ENCODE results near the gene LETM1. TPM values are rescaled to one million over a fixed set of nuclear protein-coding genes. Genes with fewer than 3 reads are reported as not detected.

LETM1 gene
- total RNA-seq, 1 donor from 2014 or later = 67.5 TPM

- TF ChIP-seq CTCF (IDR thresholded peaks at IDR 0.05) (no peak), POLR2AphosphoS5 (IDR thresholded peaks at IDR 0.05; ENCODE audit: insufficient read depth in 1 of 2, low read depth in 1 of 2) (no peak), POLR2A (IDR thresholded peaks at IDR 0.05) (no peak)
- H3K4me3 ChIP-seq = no peak overlapping the region
- no peak overlapping the region for H3K27ac ChIP-seq
- H3K36me3 ChIP-seq = no peaks in the 10 kb centered on the region
- H3K9me3 ChIP-seq = no peaks in the 10 kb centered on the region
- DNase-seq (ENCODE audit: extremely low spot score in 2 of 2) = no peak
- intact Hi-C loops (cut with DNase I) = no loop called here
- H3K27me3 ChIP-seq = no peaks in the 10 kb centered on the region
- peaks cover 23% of the 10 kb centered on the region for H3K4me1 ChIP-seq
These were observed 77.1 kb downstream of the LETM1 start for GRCh38 chr4:1778642-1779392.

DNA sequence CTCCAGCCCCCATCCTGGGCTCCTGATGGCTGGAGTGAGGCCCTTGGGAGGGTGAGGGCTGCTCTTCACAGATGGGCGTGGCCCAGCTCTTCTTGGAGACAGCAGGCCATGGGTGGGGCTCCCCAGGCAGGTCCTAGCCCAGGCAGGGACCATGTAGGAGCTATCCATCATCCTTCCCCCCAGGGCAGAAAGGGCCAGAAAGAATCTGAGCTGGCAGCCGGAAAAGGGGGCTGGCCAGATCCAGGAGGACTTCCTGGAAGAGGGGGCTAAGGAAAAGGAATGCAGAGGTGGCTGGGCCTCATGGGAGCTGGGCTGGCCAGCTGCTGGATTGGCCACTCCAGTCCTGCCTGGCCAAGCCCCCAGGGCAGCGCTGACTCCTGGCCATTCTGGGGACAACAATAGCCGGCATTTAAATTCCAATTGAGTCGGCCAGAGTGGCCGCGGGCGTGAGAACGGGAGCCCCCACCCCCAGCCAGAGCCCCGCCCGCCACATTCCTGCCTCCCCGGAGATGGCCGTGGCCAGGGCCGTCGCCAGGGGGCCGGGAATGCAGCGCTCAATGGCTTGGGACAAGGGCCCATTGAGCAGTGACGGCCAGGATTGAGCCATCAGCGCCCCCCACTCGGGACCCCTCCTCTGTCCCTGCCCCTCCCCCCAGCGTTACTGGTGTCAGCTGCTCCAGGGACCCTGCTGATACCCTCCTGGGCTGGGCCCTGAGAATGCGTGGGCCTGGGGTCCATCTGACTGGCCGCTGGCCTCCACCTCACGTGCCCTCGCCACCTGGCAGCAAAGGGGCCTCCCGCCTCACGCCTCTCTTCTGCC, 77.9 kb downstream of the LETM1 start:
- Histone ChIP-seq H3K4me1 (peaks cover 20% of the 10 kb centered on the region), H3K4me3 (no peak overlapping the region), H3K36me3 (no peaks in the 10 kb centered on the region), H3K27ac (no peak overlapping the region), H3K9me3 (no peaks in the 10 kb centered on the region), H3K27me3 (no peaks in the 10 kb centered on the region)
- intact Hi-C loops (cut with DNase I) = no loop called here
- TF ChIP-seq CTCF (IDR thresholded peaks at IDR 0.05) (no peak), POLR2AphosphoS5 (IDR thresholded peaks at IDR 0.05; ENCODE audit: insufficient read depth in 1 of 2, low read depth in 1 of 2) (no peak), POLR2A (IDR thresholded peaks at IDR 0.05) (no peak)
- no peak for DNase-seq (ENCODE audit: extremely low spot score in 2 of 2)

DNA sequence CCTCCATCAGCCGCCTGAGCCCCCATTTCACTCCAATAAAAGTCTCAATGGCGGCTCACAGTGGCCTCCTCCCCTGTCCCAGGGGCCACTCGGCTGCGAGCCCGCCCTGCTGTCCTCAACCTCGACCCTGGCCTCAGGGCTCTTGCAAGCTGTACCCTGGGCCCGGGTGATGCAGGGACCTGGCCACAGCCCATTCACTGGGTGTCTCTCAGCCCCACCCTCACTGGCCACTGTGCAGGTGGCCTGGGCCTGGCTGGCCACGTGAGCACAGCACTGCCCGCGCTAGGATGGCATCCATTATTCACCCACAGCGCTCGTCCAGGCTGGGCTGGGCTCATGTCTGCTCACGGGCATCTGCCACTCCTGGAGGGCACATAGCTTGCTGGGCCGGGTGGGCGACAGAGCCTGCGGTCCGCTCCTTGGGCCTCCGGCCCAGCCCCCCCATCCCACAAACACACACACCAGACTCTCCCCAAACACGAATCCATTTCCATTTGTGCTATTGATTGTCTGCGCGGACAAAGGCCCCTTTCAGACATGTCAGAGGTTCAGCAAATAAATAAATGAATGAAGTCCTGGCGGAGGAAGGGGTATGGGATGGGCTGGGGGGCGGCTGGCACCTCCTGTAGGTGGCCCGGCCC, 79.3 kb downstream of the LETM1 start:
- Histone ChIP-seq H3K27me3 (no peaks in the 10 kb centered on the region), H3K36me3 (no peaks in the 10 kb centered on the region), H3K27ac (no peak overlapping the region), H3K4me3 (no peak overlapping the region), H3K4me1 (peaks cover 17% of the 10 kb centered on the region), H3K9me3 (no peaks in the 10 kb centered on the region)
- no peak for TF ChIP-seq POLR2A (IDR thresholded peaks at IDR 0.05)
- no peak for TF ChIP-seq POLR2AphosphoS5 (IDR thresholded peaks at IDR 0.05; ENCODE audit: insufficient read depth in 1 of 2, low read depth in 1 of 2)
- TF ChIP-seq CTCF (IDR thresholded peaks at IDR 0.05) = no peak
- no peak for DNase-seq (ENCODE audit: extremely low spot score in 2 of 2)
- intact Hi-C loops (cut with DNase I) = no loop called here

DNA sequence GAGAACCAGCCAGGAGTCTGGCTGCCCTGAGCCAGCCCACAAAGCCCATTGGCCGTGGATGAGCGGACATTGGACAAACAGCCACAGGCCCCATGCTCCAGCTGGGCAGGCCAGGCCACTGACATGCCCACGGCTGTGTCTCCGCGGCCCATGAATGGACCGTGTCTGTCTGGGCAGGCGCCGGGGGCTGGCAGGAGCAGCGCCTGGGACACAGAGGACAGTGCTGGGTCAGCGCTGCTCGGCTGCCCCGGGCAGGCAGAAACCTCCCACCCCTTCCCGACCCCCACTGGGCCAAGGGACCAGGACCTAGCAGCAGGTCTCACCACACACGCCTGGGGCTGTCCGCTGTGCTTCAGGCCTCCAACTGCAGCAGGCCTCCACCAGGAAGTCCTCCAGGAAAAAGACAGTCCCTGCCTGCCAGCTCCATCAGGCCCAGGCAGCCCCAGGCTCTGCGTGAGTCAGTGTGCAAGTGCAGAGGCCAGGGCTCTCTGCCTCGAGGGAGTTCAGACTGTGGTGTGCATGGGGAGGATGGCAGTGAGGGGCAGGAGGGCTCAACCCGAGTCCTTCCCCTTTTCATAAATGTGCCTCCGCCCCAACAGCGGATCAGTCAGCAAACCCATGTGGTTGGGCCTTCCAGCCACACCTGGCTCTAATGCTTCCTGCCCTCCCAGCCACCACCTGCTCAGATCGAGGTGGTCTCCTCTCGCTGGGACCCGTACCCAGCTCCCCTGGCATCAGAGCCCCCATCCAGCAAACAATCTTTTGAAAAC, 80.0 kb downstream of the LETM1 start:
- intact Hi-C loops (cut with DNase I) = no loop called here
- Histone ChIP-seq H3K9me3 (no peaks in the 10 kb centered on the region), H3K27me3 (no peaks in the 10 kb centered on the region), H3K4me3 (no peak overlapping the region), H3K36me3 (no peaks in the 10 kb centered on the region), H3K27ac (no peak overlapping the region), H3K4me1 (peaks cover 24% of the 10 kb centered on the region)
- DNase-seq (ENCODE audit: extremely low spot score in 2 of 2) = no peak
- TF ChIP-seq POLR2A (IDR thresholded peaks at IDR 0.05) = no peak
- no peak for TF ChIP-seq CTCF (IDR thresholded peaks at IDR 0.05)
- TF ChIP-seq POLR2AphosphoS5 (IDR thresholded peaks at IDR 0.05; ENCODE audit: insufficient read depth in 1 of 2, low read depth in 1 of 2) = no peak
